Measurements from ENCODE around the gene KNDC1.

The KNDC1 gene

GRCh38 chr10:133187906-133188681, 28.1 kb downstream of the KNDC1 start:
- TF ChIP-seq POLR2AphosphoS5 (IDR thresholded peaks at IDR 0.05; ENCODE audit: low read depth) (no peak), CTCF (IDR thresholded peaks at IDR 0.05; ENCODE audit: insufficient read depth, low read length) (no peak), GABPA (IDR thresholded peaks at IDR 0.05; ENCODE audit: low read depth) (no peak), SPI1 (IDR thresholded peaks at IDR 0.05; ENCODE audit: borderline replicate concordance, low read depth) (no peak)
- TF ChIP-seq, protein P1, sequence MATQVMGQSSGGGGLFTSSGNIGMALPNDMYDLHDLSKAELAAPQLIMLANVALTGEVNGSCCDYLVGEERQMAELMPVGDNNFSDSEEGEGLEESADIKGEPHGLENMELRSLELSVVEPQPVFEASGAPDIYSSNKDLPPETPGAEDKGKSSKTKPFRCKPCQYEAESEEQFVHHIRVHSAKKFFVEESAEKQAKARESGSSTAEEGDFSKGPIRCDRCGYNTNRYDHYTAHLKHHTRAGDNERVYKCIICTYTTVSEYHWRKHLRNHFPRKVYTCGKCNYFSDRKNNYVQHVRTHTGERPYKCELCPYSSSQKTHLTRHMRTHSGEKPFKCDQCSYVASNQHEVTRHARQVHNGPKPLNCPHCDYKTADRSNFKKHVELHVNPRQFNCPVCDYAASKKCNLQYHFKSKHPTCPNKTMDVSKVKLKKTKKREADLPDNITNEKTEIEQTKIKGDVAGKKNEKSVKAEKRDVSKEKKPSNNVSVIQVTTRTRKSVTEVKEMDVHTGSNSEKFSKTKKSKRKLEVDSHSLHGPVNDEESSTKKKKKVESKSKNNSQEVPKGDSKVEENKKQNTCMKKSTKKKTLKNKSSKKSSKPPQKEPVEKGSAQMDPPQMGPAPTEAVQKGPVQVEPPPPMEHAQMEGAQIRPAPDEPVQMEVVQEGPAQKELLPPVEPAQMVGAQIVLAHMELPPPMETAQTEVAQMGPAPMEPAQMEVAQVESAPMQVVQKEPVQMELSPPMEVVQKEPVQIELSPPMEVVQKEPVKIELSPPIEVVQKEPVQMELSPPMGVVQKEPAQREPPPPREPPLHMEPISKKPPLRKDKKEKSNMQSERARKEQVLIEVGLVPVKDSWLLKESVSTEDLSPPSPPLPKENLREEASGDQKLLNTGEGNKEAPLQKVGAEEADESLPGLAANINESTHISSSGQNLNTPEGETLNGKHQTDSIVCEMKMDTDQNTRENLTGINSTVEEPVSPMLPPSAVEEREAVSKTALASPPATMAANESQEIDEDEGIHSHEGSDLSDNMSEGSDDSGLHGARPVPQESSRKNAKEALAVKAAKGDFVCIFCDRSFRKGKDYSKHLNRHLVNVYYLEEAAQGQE (IDR thresholded peaks at IDR 0.05; ENCODE audit: insufficient replicate concordance, low read depth): no peak
- DNase-seq (ENCODE audit: low read depth in 1 of 2, low spot score in 1 of 2): no peak
- Histone ChIP-seq H3K27ac (replicated peaks) (no peak overlapping the region), H3K27me3 (ENCODE audit: insufficient read depth, poor library complexity, severe bottlenecking) (no peaks in the 10 kb centered on the region), H3K4me3 (replicated peaks; ENCODE audit: insufficient read depth, low read length) (no peak overlapping the region)

DNA sequence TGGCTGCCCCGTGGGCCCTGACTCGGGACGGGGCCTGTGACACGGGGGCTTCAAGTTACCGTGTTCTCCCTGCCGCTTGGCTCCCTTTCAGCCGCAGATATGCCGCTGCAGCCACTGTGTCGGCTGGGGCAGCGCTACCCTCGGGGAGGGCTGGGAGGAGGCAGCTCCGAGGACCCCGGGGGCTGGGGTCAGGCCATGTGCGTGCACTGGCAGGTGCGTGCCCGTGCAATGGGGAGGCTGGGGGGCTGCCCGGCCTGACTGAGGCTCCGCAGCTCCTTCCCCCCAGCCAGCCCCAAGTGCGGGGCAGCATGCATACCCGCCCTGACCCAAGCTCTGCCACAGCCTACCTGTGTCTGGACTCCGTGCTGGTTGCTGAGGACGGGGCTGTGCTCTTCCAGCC, 29.2 kb downstream of the KNDC1 start:
- no peak for DNase-seq (ENCODE audit: low read depth in 1 of 2, low spot score in 1 of 2)
- no peak overlapping the region for H3K27ac ChIP-seq (replicated peaks)
- no peak overlapping the region for H3K4me3 ChIP-seq (replicated peaks; ENCODE audit: insufficient read depth, low read length)
- no peak for TF ChIP-seq POLR2AphosphoS5 (IDR thresholded peaks at IDR 0.05; ENCODE audit: low read depth)
- no peak for TF ChIP-seq GABPA (IDR thresholded peaks at IDR 0.05; ENCODE audit: low read depth)
- TF ChIP-seq CTCF (IDR thresholded peaks at IDR 0.05; ENCODE audit: insufficient read depth, low read length): no peak
- no peaks in the 10 kb centered on the region for H3K27me3 ChIP-seq (ENCODE audit: insufficient read depth, poor library complexity, severe bottlenecking)

DNA sequence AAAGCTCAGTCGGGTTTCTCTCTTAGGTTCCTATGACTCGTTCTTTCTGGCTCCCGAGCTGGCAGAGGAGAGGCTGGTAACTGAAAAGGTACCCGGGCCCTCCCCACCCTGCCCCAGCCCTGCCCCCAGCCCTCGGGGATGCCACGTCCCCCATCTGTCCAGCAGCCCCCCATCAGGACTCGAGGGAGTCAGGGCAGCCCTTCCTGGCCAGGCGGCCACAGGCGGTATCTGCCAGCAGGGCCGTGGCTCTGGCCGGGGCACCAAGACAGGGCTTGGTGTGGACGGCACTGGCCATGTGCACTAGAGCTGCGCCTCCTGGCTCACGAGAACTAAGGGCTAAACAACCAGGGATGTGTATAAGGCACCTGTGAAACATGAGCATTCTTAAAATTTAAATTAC, 29.7 kb downstream of the KNDC1 start:
- H3K27me3 ChIP-seq (ENCODE audit: insufficient read depth, poor library complexity, severe bottlenecking): no peaks in the 10 kb centered on the region
- no peak overlapping the region for H3K27ac ChIP-seq (replicated peaks)
- TF ChIP-seq CTCF (IDR thresholded peaks at IDR 0.05; ENCODE audit: insufficient read depth, low read length): no peak
- TF ChIP-seq POLR2AphosphoS5 (IDR thresholded peaks at IDR 0.05; ENCODE audit: low read depth): no peak
- TF ChIP-seq SPI1 (IDR thresholded peaks at IDR 0.05; ENCODE audit: borderline replicate concordance, low read depth): no peak
- TF ChIP-seq GABPA (IDR thresholded peaks at IDR 0.05; ENCODE audit: low read depth): no peak
- TF ChIP-seq, protein P1 (IDR thresholded peaks at IDR 0.05; ENCODE audit: insufficient replicate concordance, low read depth): no peak
- no peak overlapping the region for H3K4me3 ChIP-seq (replicated peaks; ENCODE audit: insufficient read depth, low read length)
- no peak for DNase-seq (ENCODE audit: low read depth in 1 of 2, low spot score in 1 of 2)

- Histone ChIP-seq H3K27me3 (ENCODE audit: insufficient read depth, poor library complexity, severe bottlenecking) (no peaks in the 10 kb centered on the region), H3K4me3 (replicated peaks; ENCODE audit: insufficient read depth, low read length) (no peak overlapping the region), H3K27ac (replicated peaks) (no peak overlapping the region)
- DNase-seq (ENCODE audit: low read depth in 1 of 2, low spot score in 1 of 2): no peak
- no peak for TF ChIP-seq CTCF (IDR thresholded peaks at IDR 0.05; ENCODE audit: insufficient read depth, low read length)
- TF ChIP-seq, protein P1 (IDR thresholded peaks at IDR 0.05; ENCODE audit: insufficient replicate concordance, low read depth): no peak
- no peak for TF ChIP-seq GABPA (IDR thresholded peaks at IDR 0.05; ENCODE audit: low read depth)
- no peak for TF ChIP-seq SPI1 (IDR thresholded peaks at IDR 0.05; ENCODE audit: borderline replicate concordance, low read depth)
- no peak for TF ChIP-seq POLR2AphosphoS5 (IDR thresholded peaks at IDR 0.05; ENCODE audit: low read depth)
Measured at GRCh38 chr10:133190225-133190624, 30.2 kb downstream of the KNDC1 start.
